Panc1 (cell line): ENCODE data around the gene SHROOM3. TPM values are rescaled to one million over a fixed set of nuclear protein-coding genes. Genes with fewer than 3 reads are reported as not detected.

Source experiments
- ATAC-seq: fragments of 200-7000 bp; cut with Tn5 transposase; 2 replicates; pipeline ENCODE4 v1.9.1; 2020; ENCODE audit warnings: mild to moderate bottlenecking, moderate library complexity
- BruUV-seq: library from RNA; stranded (reverse); fragments of 400-500 nt; replicated peaks from 2 replicates; lab custom pipeline; 2021; lab: Mats Ljungman, UMichigan
- CTCF ChIA-PET: fragments of 300-600 bp; sonication (Branson Sonifier 250); formaldehyde crosslinking; loops from one replicate; lab custom pipeline; 2022; ENCODE audit warnings: antibody characterized with exemption; lab: Charles Lee
- POLR2A ChIA-PET: fragments of 300-600 bp; sonication (Branson Sonifier 250); formaldehyde crosslinking; loops from one replicate; lab custom pipeline; 2022; ENCODE audit warnings: antibody characterized with exemption; lab: Charles Lee
- DNase-seq: peaks from one replicate; pipeline ENCODE4 v3.0.0-alpha.2; 2010; ENCODE audit warnings: low read depth, low spot score
- H3K27ac ChIP-seq: 2 replicates; pipeline ENCODE4 v1.5.1; 2011; ENCODE audit warnings: mild to moderate bottlenecking, low read length, inconsistent platforms
- H3K27me3 ChIP-seq: fragments of 200-500 bp; sonication (Bioruptor generic); 2 replicates; pipeline ENCODE4 v1.6.0; 2014; ENCODE audit warnings: low read length, inconsistent platforms; ENCODE audit not compliant: control insufficient read depth, insufficient read depth
- H3K36me3 ChIP-seq: fragments of 200-500 bp; sonication (Bioruptor generic); 2 replicates; pipeline ENCODE4 v1.5.1; 2014; ENCODE audit warnings: inconsistent platforms, mild to moderate bottlenecking, low read length, moderate library complexity; ENCODE audit not compliant: control insufficient read depth, insufficient read depth
- H3K4me1 ChIP-seq: 2 replicates; pipeline ENCODE4 v1.5.1; 2011; ENCODE audit warnings: inconsistent platforms, mild to moderate bottlenecking, low read length, moderate library complexity; ENCODE audit not compliant: control insufficient read depth, insufficient read depth
- H3K4me3 ChIP-seq, 2 experiments: 2 replicates each; pipeline ENCODE4 v1.5.1; 2011 to 2012; ENCODE audit warnings: low read depth in 2 of 2, low read length in 2 of 2, mild to moderate bottlenecking in 2 of 2, inconsistent platforms in 1 of 2, moderate library complexity in 1 of 2
- H3K9me3 ChIP-seq: fragments of 200-500 bp; sonication (Bioruptor generic); 2 replicates; pipeline ENCODE4 v1.5.1; 2014; ENCODE audit warnings: low read depth, mild to moderate bottlenecking, inconsistent platforms, low read length, moderate library complexity; ENCODE audit not compliant: control insufficient read depth, insufficient read depth
- CTCF ChIP-seq: fragments of 450-650 bp; IDR thresholded peaks from 2 replicates; pipeline ENCODE4 v1.5.1; 2017; ENCODE audit warnings: mild to moderate bottlenecking
- POLR2AphosphoS5 ChIP-seq: IDR thresholded peaks from 2 replicates; pipeline ENCODE4 v1.6.1; 2012; ENCODE audit warnings: mild to moderate bottlenecking, low read depth, low read length, moderate library complexity
- REST ChIP-seq, 2 experiments: IDR thresholded peaks; 2 replicates each; pipeline ENCODE4 v1.6.1; 2011 to 2012; ENCODE audit warnings: low read depth in 2 of 2, control low read depth in 1 of 2, low read length in 1 of 2, mild to moderate bottlenecking in 1 of 2, moderate library complexity in 1 of 2; ENCODE audit not compliant: insufficient read depth in 1 of 2
- SIN3A ChIP-seq: IDR thresholded peaks from 2 replicates; pipeline ENCODE4 v1.6.1; 2012; ENCODE audit warnings: low read depth, mild to moderate bottlenecking, low read length, moderate library complexity, borderline replicate concordance; ENCODE audit not compliant: insufficient read depth
- TCF7L2 ChIP-seq: IDR thresholded peaks from 2 replicates; pipeline ENCODE4 v1.6.1; 2011; ENCODE audit warnings: mild to moderate bottlenecking, low read depth, low read length, inconsistent platforms
- in situ Hi-C: cut with HindIII; loops from 2 replicates; pipeline ENCODE4 v1.10.0; 2016; ENCODE audit warnings: low sequenced_read_pairs, low pct_unique_long_range_greater_than_20kb
- intact Hi-C: fragments of 100-400 bp; cut with micrococcal nuclease; formaldehyde crosslinking; loops from one replicate; pipeline ENCODE4 v1.10.0; 2022; ENCODE audit not compliant: unreplicated experiment
- total RNA-seq: library from RNA; stranded (reverse); gene quantifications from one replicate; pipeline ENCODE4 v1.2.1, GENCODE V29; 2021; ENCODE audit not compliant: unreplicated experiment

Gene SHROOM3
- total RNA-seq, 1 experiment from 2014 or later: 7.2 TPM

DNA sequence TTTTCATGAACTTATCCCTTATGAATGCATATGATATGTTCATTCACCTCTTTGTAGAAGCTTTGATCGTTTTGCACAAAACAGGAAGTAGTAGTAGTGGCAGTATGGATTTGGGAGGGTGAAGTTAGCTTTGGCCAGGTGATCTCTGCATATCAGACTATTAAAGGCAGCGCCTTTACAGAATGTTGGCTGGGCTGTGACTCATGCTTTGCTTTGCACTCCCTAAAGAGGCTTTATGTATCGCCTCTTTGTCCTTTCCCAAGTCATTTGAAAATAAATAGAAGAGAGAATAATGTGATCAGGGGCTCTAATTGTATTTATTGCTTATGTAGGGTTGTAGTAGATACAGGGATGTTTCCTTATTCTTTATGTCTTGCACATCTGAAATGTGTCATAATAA is 50.4 kb downstream of the SHROOM3 start:
- ChIA-PET POLR2A (no interaction called here), CTCF (no interaction called here)
- DNase-seq: no peak
- intact Hi-C loops: no loop called here
- no peak overlapping the region for H3K27ac ChIP-seq
- BruUV-seq: no TSS peak
- no peak for TF ChIP-seq CTCF
- TF ChIP-seq TCF7L2: no peak
- no peak for TF ChIP-seq SIN3A
- no peak for TF ChIP-seq REST (IDR thresholded peaks at IDR 0.05; ENCODE audit: insufficient read depth in 1 of 2, low read depth in 2 of 2, low read length in 1 of 2)
- TF ChIP-seq POLR2AphosphoS5: no peak
- no peaks in the 10 kb centered on the region for H3K27me3 ChIP-seq
- no peaks in the 10 kb centered on the region for H3K9me3 ChIP-seq
- in situ Hi-C loops: no loop called here
- ATAC-seq: no peak
- H3K4me3 ChIP-seq: no peak overlapping the region
- H3K36me3 ChIP-seq: no peaks in the 10 kb centered on the region
- H3K4me1 ChIP-seq: no peaks in the 10 kb centered on the region

- Histone ChIP-seq H3K4me3 (no peak overlapping the region), H3K27me3 (no peaks in the 10 kb centered on the region), H3K4me1 (no peaks in the 10 kb centered on the region), H3K9me3 (no peaks in the 10 kb centered on the region), H3K36me3 (no peaks in the 10 kb centered on the region), H3K27ac (no peak overlapping the region)
- CTCF ChIA-PET: no interaction called here
- TF ChIP-seq SIN3A (no peak), CTCF (no peak), POLR2AphosphoS5 (no peak), TCF7L2 (no peak), REST (IDR thresholded peaks at IDR 0.05; ENCODE audit: insufficient read depth in 1 of 2, low read depth in 2 of 2, low read length in 1 of 2) (no peak)
- intact Hi-C loops (no loop called here), in situ Hi-C loops (no loop called here)
- no TSS peak for BruUV-seq
- POLR2A ChIA-PET: no interaction called here
- DNase-seq: no peak
- ATAC-seq: no peak
Observed at GRCh38 chr4:76486588-76487276, 51.7 kb downstream of the SHROOM3 start.
